PFSK-1 (cell line): ENCODE data around the gene CYP1A1.

Experiments
- FOXP2 ChIP-seq: optimal IDR thresholded peaks from 2 replicates; pipeline ENCODE3; 2011; ENCODE audit warnings: borderline replicate concordance, control low read depth, inconsistent platforms; ENCODE audit not compliant: insufficient read depth; ENCODE audit errors: extremely low read length, extremely low read depth
- POLR2AphosphoS5 ChIP-seq: IDR thresholded peaks from 2 replicates; pipeline ENCODE4 v1.6.1; 2012; ENCODE audit warnings: low read depth, mild to moderate bottlenecking, control low read depth, low read length, moderate library complexity
- SIN3A ChIP-seq: IDR thresholded peaks from 2 replicates; pipeline ENCODE4 v1.6.1; 2012; ENCODE audit warnings: mild to moderate bottlenecking, low read length, moderate library complexity, borderline replicate concordance; ENCODE audit not compliant: insufficient read depth
- TAF1 ChIP-seq: IDR thresholded peaks from 2 replicates; pipeline ENCODE4 v1.6.1; 2012; ENCODE audit warnings: low read length, control low read depth, borderline replicate concordance; ENCODE audit not compliant: insufficient read depth
- TF ChIP-seq, protein P1 (sequence below), 2 experiments: IDR thresholded peaks; 2 replicates each; pipeline versions ENCODE4 v1.6.1 to v1.8.0; 2011 to 2012; ENCODE audit warnings: low read depth in 2 of 2, low read length in 2 of 2, control low read depth in 1 of 2, inconsistent platforms in 1 of 2, mild to moderate bottlenecking in 1 of 2, moderate library complexity in 1 of 2; ENCODE audit not compliant: insufficient read depth in 1 of 2

Gene CYP1A1

DNA sequence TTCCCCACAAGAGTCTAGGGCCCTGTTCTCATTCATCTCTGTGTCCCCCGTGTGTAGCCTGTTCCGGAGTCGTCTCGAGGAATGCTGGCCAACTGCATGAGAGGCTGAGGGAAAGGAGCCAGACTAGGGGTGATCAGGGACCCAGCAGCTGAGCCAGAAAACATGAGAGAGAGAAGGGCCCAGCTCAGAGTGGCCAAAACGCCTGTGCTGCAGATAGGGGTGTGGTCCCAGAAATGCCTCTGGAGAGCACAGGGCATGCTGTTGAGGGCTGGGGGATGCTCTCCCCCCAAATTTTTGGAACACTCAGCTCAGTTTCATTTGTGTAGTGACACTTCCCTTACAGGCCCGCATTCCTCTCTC, 37.4 kb upstream of the CYP1A1 start:
- TF ChIP-seq, protein P1, sequence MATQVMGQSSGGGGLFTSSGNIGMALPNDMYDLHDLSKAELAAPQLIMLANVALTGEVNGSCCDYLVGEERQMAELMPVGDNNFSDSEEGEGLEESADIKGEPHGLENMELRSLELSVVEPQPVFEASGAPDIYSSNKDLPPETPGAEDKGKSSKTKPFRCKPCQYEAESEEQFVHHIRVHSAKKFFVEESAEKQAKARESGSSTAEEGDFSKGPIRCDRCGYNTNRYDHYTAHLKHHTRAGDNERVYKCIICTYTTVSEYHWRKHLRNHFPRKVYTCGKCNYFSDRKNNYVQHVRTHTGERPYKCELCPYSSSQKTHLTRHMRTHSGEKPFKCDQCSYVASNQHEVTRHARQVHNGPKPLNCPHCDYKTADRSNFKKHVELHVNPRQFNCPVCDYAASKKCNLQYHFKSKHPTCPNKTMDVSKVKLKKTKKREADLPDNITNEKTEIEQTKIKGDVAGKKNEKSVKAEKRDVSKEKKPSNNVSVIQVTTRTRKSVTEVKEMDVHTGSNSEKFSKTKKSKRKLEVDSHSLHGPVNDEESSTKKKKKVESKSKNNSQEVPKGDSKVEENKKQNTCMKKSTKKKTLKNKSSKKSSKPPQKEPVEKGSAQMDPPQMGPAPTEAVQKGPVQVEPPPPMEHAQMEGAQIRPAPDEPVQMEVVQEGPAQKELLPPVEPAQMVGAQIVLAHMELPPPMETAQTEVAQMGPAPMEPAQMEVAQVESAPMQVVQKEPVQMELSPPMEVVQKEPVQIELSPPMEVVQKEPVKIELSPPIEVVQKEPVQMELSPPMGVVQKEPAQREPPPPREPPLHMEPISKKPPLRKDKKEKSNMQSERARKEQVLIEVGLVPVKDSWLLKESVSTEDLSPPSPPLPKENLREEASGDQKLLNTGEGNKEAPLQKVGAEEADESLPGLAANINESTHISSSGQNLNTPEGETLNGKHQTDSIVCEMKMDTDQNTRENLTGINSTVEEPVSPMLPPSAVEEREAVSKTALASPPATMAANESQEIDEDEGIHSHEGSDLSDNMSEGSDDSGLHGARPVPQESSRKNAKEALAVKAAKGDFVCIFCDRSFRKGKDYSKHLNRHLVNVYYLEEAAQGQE (IDR thresholded peaks at IDR 0.05; ENCODE audit: insufficient read depth in 1 of 2, low read depth in 2 of 2, low read length in 2 of 2) = no peak
- no peak for TF ChIP-seq FOXP2
- TF ChIP-seq TAF1 = no peak
- TF ChIP-seq SIN3A = no peak
- TF ChIP-seq POLR2AphosphoS5 = no peak

DNA sequence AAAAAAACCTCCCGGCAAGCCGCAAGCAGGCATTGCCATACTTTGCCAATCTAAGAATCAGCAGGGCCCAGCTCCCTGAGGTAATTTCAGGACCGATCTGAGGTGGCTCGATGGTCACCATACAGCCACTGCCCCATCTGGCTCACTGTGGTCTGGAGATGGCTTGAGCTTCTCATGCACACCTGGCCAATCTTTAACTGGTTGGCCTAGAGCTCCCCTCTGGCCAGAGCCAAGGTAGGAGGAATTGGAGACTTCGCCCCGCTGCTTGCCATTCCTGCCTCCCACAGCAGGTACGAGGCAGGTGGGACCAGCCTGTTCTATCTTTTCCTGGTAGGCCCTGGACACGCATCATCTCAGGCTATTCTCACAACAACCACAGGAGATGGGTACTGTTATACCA, 33.4 kb upstream of the CYP1A1 start:
- TF ChIP-seq FOXP2 (no peak), SIN3A (no peak)

GRCh38 chr15:74754593-74755215, 29.4 kb upstream of the CYP1A1 start:
- no peak for TF ChIP-seq SIN3A
- TF ChIP-seq, protein P1 (IDR thresholded peaks at IDR 0.05; ENCODE audit: insufficient read depth in 1 of 2, low read depth in 2 of 2, low read length in 2 of 2) = no peak
- TF ChIP-seq POLR2AphosphoS5 = no peak
- no peak for TF ChIP-seq TAF1
- no peak for TF ChIP-seq FOXP2

DNA sequence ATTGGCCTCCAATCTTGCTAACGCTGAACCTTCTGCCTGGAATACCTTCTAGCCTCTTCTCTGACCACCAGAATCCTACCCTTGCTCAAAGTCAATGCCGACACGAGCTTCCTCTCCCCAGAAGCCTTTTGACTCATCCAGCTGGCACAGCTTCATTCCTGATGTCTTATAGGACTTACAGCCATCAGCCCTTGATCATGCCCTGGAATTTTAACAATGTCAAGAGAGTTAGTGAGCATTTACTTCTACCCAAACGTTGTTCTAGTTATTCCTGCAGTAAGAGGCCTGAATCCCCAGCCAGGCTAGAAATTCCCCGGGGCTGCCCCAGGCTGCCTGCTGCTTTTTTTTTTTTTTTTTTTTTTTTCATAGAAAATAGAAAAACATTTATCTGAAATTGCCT, 27.2 kb upstream of the CYP1A1 start:
- TF ChIP-seq TAF1 = no peak
- no peak for TF ChIP-seq POLR2AphosphoS5
- TF ChIP-seq, protein P1 (IDR thresholded peaks at IDR 0.05; ENCODE audit: insufficient read depth in 1 of 2, low read depth in 2 of 2, low read length in 2 of 2) = no peak

DNA sequence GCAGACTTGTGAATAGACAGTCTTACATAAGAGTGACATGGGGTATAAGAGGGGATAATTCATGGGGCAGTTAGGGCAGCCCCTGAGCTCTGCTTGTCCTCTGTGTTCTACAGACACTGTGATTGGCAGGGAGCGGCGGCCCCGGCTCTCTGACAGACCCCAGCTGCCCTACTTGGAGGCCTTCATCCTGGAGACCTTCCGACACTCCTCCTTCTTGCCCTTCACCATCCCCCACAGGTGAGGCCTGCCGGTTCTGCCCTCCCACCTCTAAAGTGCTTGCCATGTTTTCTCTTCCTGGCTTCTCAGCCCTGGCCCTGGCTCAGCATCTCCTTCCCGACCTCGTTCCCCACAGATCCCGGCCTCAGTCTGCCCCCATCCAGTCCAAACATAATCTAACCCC, 26.7 kb upstream of the CYP1A1 start:
- no peak for TF ChIP-seq SIN3A
- no peak for TF ChIP-seq POLR2AphosphoS5
- TF ChIP-seq TAF1 = no peak
- TF ChIP-seq, protein P1 (IDR thresholded peaks at IDR 0.05; ENCODE audit: insufficient read depth in 1 of 2, low read depth in 2 of 2, low read length in 2 of 2) = no peak
- TF ChIP-seq FOXP2 = no peak
